ENCODE results near the gene LEKR1.

The LEKR1 gene

GRCh38 chr3:157063469-157063868, 237.3 kb downstream of the LEKR1 start:
- no peak for DNase-seq

- DNase-seq = no peak
Measured at GRCh38 chr3:157063926-157064325, 237.8 kb downstream of the LEKR1 start.

GRCh38 chr3:157064402-157064801, 238.2 kb downstream of the LEKR1 start:
- no peak for DNase-seq

GRCh38 chr3:157065201-157065600, 239.0 kb downstream of the LEKR1 start:
- DNase-seq = no peak

- DNase-seq = no peak
Measured at GRCh38 chr3:157066335-157067098, 240.4 kb downstream of the LEKR1 start.

GRCh38 chr3:157067114-157067513, 241.0 kb downstream of the LEKR1 start:
- no peak for DNase-seq

- DNase-seq = no peak
Measured at GRCh38 chr3:157069406-157069805, 243.3 kb downstream of the LEKR1 start.

- no peak for DNase-seq
Measured at GRCh38 chr3:157069846-157070677, 243.9 kb downstream of the LEKR1 start.

GRCh38 chr3:157070678-157070999, 244.5 kb downstream of the LEKR1 start:
- no peak for DNase-seq

GRCh38 chr3:157071744-157072525, 245.8 kb downstream of the LEKR1 start:
- DNase-seq = no peak

GRCh38 chr3:157073810-157074209, 247.7 kb downstream of the LEKR1 start:
- no peak for DNase-seq

GRCh38 chr3:157074490-157074889, 248.3 kb downstream of the LEKR1 start:
- DNase-seq = no peak

- no peak for DNase-seq
Measured at GRCh38 chr3:157074981-157075380, 248.8 kb downstream of the LEKR1 start.

- DNase-seq = no peak
Measured at GRCh38 chr3:157075693-157076420, 249.7 kb downstream of the LEKR1 start.

GRCh38 chr3:157077565-157077991, 251.4 kb downstream of the LEKR1 start:
- no peak for DNase-seq

- no peak for DNase-seq
Measured at GRCh38 chr3:157078131-157078810, 252.1 kb downstream of the LEKR1 start.

GRCh38 chr3:157078811-157079185, 252.6 kb downstream of the LEKR1 start:
- no peak for DNase-seq

GRCh38 chr3:157079676-157080369, 253.7 kb downstream of the LEKR1 start:
- no peak for DNase-seq

GRCh38 chr3:157081626-157082210, 255.6 kb downstream of the LEKR1 start:
- DNase-seq = peak; percentile 77

- no peak for DNase-seq
Measured at GRCh38 chr3:157082305-157082982, 256.3 kb downstream of the LEKR1 start.

All from right kidney (tissue), 1 donor.